Loucy (cell line): ENCODE results near the gene CYSTM1.

Source experiments
- CTCF ChIP-seq: fragments of 200-600 bp; sonication (generic); conservative IDR thresholded peaks from 2 replicates; pipeline ENCODE4 v1.5.1; 2014; ENCODE audit warnings: mild to moderate bottlenecking, antibody characterized with exemption, low read length
- EZH2phosphoT487 ChIP-seq: fragments of 200-600 bp; IDR thresholded peaks from 2 replicates; pipeline ENCODE4 v1.6.1; 2018; ENCODE audit warnings: antibody characterized with exemption, mild to moderate bottlenecking, moderate library complexity, borderline replicate concordance

GRCh38 chr5:140185409-140185808 is 10.4 kb downstream of the CYSTM1 start:
- TF ChIP-seq CTCF: no peak
- TF ChIP-seq EZH2phosphoT487: no peak
